CD4-positive, alpha-beta T cell treated with Interleukin-10 for 1 hour (primary cell): ENCODE results near the gene DIP2C.

Experiments
- DNase-seq: peaks from one replicate; pipeline ENCODE4 v3.0.0-alpha.2; 2020

Gene DIP2C

GRCh38 chr10:507908-508444, 181.5 kb downstream of the DIP2C start:
- DNase-seq: no peak

- DNase-seq: no peak
These were observed 182.1 kb downstream of the DIP2C start for GRCh38 chr10:507355-507699.

DNA sequence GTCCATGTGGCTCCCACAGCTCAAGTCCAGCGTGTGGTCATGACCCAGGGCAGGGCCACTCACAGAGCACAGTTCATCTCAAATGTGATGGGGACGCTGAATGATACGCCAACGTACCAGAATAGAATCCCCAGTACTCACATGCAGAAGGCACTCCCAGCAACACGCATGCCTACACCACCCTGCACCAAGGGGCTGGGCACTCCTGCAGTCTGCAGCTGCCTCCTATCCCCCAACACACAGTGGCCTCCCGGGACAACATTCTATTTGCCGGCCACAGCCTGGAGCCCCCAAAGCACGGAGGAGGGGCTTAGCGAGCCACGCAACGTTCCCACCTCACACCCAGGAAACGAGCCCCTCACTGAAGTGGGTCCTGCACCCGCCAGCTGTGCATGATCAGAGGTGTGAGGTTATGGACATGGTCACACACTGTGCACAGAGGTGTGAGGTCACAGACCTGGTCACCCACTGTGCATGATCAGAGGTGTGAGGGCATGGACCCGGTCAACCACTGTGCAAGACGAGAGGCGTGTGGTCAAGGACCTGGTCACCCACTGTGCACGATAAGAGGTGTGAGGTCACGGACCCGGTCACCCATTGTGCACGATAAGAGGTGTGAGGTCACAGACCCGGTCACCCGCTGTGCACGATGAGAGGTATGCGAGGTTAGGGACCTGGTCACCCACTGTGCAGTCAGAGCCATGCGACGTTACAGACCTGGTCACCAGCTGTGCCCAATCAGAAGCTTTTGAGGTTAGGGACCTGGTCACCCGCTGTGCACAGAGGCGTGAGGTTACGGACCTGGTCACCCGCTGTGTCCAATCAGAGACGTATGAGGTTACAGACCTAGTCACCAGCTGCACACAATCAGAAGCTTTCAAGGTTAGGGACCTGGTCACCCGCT, 182.8 kb downstream of the DIP2C start:
- no peak for DNase-seq

DNA sequence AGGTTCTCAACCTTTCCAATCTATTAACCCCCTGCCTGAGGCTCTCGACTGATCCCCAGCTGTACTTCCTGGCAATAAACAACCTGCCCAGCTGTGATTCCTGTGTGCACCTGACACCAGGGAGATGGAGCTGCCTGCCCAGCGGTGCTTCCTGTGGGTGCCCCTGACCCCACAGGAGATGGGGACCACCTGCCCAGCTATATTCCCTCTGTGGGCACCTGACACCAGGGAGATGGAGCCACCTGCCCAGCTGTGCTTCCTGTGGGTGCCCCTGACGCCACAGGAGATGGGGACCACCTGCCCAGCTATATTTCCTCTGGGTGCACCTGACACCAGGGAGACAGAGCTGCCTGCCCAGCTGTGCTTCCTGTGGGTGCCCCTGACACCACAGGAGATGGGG, 184.0 kb downstream of the DIP2C start:
- DNase-seq: no peak

DNA sequence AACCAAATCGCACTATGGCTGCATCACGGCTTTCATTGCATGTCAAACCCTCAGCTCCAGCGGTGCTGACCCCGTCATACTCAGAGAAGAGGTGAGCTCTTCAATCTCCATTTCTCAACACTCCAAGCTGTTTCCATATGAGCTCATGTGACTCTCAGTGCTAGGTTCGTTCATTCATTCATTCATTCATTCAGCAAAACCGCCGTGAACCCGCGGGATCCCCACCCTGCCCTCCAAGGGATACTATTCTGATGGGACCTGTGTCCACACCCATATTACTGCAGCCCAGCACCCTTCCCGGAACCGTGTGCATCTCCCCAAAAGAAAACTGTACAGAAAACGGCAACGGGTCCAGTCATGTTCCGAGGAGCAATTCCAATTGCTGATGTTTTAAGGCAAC, 184.7 kb downstream of the DIP2C start:
- DNase-seq: no peak

DNA sequence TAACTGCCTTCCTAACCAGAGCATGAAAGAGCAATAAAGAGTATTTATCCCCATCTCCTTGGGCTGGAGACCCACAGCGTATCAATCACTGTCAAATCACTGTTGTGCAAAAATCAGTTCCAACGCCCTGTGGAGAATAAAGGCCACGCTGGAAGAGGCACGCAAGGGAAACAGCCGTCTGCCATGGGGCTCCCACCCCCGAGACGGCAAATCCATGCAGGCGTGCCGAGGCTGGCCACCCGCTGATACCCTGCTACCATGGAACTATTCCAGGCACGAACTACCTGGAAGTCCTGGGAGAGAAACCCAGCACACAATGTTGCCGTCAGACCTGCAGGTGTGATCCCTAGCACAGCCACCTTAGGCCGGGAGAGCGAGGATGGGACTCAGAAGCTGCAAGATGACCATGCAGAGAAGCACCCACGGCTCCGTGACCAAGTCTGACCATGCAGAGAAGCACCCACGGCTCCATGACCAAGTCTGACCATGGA, 185.3 kb downstream of the DIP2C start:
- no peak for DNase-seq

DNA sequence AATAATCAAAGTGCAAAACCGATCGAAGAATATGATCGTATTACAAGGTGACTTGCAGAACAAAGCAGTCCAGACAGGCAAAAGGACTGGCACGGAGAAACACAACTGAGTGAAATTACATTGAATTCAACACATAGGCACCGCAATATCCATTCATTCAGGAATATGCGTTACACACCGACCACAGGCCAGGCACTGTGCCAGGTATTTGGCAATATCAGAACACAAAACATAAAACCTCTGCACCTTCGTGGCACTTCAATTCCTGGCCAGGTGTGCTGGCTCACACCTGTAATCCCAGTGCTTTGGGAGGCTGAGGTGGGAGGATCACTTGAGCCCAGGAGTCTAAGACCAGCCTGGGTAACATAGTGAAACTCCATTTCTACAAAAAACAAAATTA, 187.9 kb downstream of the DIP2C start:
- no peak for DNase-seq

DNA sequence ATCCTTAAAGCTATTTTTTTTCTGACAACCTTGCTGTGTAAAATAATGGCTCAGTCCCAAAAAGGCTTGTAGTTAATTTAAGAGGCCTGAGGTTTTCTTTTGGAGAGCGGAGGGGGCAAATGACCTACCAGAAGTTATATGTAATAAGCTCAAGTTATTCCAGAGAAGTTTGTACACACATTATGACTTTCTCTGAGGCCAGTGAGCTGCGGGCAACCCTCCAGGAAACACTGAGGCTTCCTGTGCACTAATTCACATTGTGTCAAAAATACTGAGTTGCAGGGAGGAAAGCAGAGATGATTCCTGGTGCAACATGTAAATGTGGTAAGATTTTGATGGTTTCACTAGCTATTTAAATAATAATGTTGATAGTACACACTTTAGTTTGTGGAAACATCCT, 188.6 kb downstream of the DIP2C start:
- DNase-seq: no peak

DNA sequence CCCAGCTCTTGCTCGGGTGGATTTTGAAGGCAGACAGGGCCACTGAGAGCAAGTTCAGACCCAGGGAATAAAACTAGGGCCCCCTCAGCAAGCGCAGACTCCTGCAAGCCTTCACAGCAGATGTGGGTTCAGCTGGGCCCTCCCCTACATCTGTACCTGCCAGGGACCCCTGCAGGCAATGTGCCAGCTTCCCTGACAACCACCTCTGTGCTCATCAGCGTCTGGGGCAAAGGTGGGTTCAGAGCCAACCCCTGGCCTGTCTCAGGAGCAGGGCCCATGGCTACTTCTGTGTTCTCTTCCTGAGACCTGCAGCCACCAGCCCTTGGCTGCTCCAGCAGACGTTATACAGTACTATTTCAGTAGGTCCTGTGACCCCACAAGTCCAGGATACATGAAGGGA, 189.5 kb downstream of the DIP2C start:
- no peak for DNase-seq

- no peak for DNase-seq
These were observed 190.6 kb downstream of the DIP2C start for GRCh38 chr10:498760-499435.

DNA sequence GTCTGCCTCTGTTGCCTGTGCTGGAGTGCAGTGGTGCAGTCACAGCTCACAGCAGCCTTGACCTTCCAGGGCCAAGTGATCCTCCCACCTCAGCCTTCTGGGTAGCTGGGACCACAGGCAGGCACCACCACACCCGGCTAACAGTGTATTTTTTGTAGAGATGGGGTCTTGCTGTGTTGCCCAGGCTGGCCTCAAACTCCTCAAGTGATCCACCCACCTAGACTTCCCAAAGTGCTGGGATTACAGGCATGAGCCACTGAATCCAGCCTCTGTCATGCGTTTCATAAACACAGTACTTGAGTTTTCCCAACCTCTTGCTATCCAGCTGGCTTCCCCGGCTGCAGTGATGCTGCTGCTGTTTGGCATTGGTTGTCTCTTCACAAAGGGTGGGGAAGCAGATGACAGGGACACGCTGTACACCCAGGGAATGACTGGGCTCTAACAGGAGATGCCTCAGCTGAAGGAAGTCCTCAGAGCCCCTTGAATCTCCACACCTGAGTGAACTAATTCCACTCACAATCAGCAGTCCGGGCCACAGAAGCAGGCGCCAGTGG, 191.5 kb downstream of the DIP2C start:
- DNase-seq: no peak

DNA sequence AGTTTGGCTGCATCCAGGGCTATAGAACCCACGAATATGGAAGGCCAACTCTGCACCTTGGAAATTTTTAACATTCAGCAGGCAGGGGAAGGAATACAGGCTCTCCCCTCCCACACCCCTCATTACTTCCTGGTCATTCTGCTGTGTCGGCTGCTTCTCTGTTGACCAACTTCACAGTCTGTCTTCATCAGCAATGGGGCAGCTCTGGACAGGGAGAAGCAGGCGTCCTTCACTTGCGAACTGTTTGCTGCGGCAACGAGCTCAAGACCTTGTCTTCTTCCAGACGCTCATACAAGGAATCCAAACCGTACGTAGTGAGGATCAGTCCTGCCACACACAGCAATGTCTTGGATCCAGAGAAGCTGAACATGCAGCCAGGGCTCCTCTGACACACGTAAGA, 192.2 kb downstream of the DIP2C start:
- no peak for DNase-seq

- no peak for DNase-seq
These were observed 194.9 kb downstream of the DIP2C start for GRCh38 chr10:494556-494955.

GRCh38 chr10:494149-494542, 195.3 kb downstream of the DIP2C start:
- no peak for DNase-seq

GRCh38 chr10:493391-494148, 195.9 kb downstream of the DIP2C start:
- no peak for DNase-seq

DNA sequence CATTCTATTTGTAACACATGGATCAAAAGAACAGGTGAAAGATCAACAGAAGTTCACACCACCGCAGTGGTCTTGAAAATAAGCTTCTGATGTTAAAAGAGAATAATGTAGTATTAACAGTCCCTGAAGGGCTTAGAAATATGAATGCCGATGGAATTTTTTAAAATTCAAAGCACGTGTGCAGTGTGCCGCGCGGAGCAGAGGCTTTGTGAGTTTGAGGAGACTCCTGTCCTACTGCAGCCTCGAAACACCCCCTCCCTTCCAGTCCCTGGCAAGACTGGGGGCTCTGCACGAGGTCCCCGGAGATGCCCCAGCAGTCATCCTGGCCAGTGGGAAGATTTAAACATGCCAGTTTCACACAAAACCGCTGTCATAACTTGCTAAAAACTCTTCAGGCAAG, 196.6 kb downstream of the DIP2C start:
- no peak for DNase-seq

GRCh38 chr10:491667-492424, 197.6 kb downstream of the DIP2C start:
- no peak for DNase-seq

DNA sequence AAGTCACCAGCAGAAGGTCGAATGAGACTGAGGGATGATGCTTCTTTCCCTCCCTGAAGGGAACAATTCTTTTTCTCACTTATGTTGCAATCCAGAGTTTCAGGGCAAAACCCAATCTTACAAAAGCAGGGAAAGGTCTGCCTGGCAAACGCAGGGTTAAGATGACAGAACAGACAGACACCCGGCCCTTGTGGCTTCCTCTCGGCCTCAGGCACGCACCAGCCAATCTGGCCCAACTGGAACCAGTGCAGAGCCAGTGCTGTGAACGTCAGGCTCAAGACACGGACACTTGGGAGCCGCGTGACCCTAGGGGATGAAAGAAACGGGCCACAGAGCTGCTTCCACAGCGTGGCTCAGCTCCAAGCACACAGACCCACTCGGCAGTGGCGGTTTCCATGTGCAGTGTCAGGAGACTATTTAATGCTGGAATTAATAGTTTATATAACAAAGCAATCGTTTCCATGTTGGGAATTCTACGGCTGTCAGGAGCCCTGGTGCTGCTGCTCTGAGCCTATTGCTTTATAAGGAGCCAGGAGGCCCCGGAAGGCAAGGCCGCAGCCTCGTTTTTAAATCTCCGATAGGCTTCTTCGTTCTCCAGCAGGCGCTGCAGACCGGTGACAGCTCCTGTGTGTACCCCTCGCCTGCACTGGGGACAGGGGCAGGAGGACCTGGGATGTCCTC, 198.4 kb downstream of the DIP2C start:
- DNase-seq: no peak

DNA sequence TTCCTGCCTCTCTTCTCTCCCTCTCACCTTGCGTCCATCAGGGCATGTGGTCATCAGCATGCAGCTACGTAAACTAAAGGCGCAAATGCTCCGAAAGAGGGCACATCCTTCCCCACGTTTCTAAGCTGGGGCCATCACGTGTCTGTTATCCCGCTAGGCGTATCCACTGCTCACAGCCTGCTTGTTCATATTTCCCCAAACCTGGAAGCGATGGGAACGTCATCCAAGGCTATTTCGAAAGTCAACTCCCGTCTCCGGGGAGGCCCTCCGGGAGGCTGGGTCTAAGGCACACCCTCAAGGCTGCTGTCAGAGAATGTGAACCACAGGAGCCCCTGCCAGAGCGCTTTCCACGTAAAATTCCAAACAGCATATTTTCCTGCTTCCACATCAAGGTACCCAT, 199.2 kb downstream of the DIP2C start:
- DNase-seq: no peak

DNA sequence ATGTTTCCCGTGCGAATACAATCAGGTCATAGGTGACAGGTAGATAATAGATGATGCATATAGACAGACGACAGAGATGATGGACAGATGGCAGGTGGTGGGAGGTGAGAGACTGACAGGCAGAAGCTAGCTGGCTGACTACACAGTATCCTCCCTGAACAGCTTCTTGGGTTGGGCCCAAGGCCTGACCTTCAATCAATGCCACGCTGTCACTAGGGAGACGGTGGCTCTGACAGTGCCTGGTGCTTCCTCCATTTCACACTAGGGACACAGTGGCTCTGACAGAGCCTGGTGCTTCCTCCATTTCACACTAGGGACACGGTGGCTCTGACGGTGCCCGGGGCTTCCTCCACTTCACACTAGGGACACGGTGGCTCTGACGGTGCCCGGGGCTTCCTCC, 200.1 kb downstream of the DIP2C start:
- no peak for DNase-seq

GRCh38 chr10:488933-489215, 200.6 kb downstream of the DIP2C start:
- DNase-seq: no peak
